Smooth muscle cell (in vitro differentiated cells): ENCODE data around the gene REELD1. TPM values are rescaled to one million over a fixed set of nuclear protein-coding genes. Genes with fewer than 3 reads are reported as not detected.

Experiments used
- DNase-seq: peaks from one replicate; lab custom pipeline; 2025; ENCODE audit not compliant: unreplicated experiment; lab: John Stamatoyannopoulos, UW
- H2AFZ ChIP-seq: fragments of 200-600 bp; sonication (generic); 2 replicates; pipeline ENCODE4 v1.6.0; 2016; ENCODE audit warnings: antibody characterized with exemption, low read depth, mild to moderate bottlenecking
- H3F3A ChIP-seq: fragments of 200-600 bp; sonication (generic); 2 replicates; pipeline ENCODE4 v1.6.0; 2017; ENCODE audit warnings: antibody characterized with exemption, low read depth
- H3K27ac ChIP-seq: fragments of 200-600 bp; sonication (generic); 2 replicates; pipeline ENCODE4 v1.5.1; 2016; ENCODE audit warnings: low read depth, mild to moderate bottlenecking
- H3K27me3 ChIP-seq: fragments of 200-600 bp; sonication (generic); 2 replicates; pipeline ENCODE4 v1.6.1; 2016; ENCODE audit warnings: low read depth, mild to moderate bottlenecking
- H3K36me3 ChIP-seq: fragments of 200-600 bp; sonication (generic); 2 replicates; pipeline ENCODE4 v1.5.1; 2016; ENCODE audit warnings: low read depth
- H3K4me1 ChIP-seq: fragments of 200-600 bp; sonication (generic); 2 replicates; pipeline ENCODE4 v1.5.1; 2016; ENCODE audit warnings: low read depth
- H3K4me2 ChIP-seq: fragments of 200-600 bp; sonication (generic); 2 replicates; pipeline ENCODE4 v1.6.0; 2016; ENCODE audit warnings: mild to moderate bottlenecking
- H3K4me3 ChIP-seq: fragments of 200-600 bp; sonication (generic); 2 replicates; pipeline ENCODE4 v1.5.1; 2016; ENCODE audit warnings: mild to moderate bottlenecking
- H3K79me2 ChIP-seq: fragments of 200-600 bp; sonication (generic); 2 replicates; pipeline ENCODE4 v1.6.0; 2016; ENCODE audit warnings: low read depth, mild to moderate bottlenecking
- H3K9ac ChIP-seq: fragments of 200-600 bp; sonication (generic); 2 replicates; pipeline ENCODE4 v1.6.0; 2016; ENCODE audit warnings: low read depth
- H3K9me3 ChIP-seq: fragments of 200-600 bp; sonication (generic); replicated peaks from 2 replicates; pipeline ENCODE4 v1.5.1; 2016; ENCODE audit warnings: low read depth
- H4K20me1 ChIP-seq: fragments of 200-600 bp; sonication (generic); 2 replicates; pipeline ENCODE4 v1.6.0; 2016; ENCODE audit warnings: low read depth
- WGBS: methylation state at CpG from one replicate; pipeline ENCODE4 v1.1.7; 2016; ENCODE audit warnings: low lambda C conversion rate; 5-methylcytosine and 5-hydroxymethylcytosine counted together
- polyA plus RNA-seq: library from polyadenylated mRNA; unstranded; fragments of >200 nt; fragmentation: Nextera tagmentation; extraction: Ambion mirVana; gene quantifications from 2 replicates; pipeline ENCODE4 v1.2.1, GENCODE V29; 2016
- total RNA-seq: library from RNA; depleted of rRNA; stranded (reverse); fragments of >200 nt; gene quantifications from 2 replicates; pipeline ENCODE4 v1.2.3, GENCODE V29; 2014
- TF ChIP-seq, protein P1 (sequence below): fragments of 200-600 bp; sonication (generic); IDR thresholded peaks from 2 replicates; pipeline ENCODE4 v1.5.1; 2017; ENCODE audit warnings: borderline replicate concordance, mild to moderate bottlenecking, antibody characterized with exemption; ENCODE audit not compliant: insufficient read depth, poor library complexity, severe bottlenecking

REELD1 gene
- total and polyA plus RNA-seq, 2 experiments from 2014 or later: not detected

DNA sequence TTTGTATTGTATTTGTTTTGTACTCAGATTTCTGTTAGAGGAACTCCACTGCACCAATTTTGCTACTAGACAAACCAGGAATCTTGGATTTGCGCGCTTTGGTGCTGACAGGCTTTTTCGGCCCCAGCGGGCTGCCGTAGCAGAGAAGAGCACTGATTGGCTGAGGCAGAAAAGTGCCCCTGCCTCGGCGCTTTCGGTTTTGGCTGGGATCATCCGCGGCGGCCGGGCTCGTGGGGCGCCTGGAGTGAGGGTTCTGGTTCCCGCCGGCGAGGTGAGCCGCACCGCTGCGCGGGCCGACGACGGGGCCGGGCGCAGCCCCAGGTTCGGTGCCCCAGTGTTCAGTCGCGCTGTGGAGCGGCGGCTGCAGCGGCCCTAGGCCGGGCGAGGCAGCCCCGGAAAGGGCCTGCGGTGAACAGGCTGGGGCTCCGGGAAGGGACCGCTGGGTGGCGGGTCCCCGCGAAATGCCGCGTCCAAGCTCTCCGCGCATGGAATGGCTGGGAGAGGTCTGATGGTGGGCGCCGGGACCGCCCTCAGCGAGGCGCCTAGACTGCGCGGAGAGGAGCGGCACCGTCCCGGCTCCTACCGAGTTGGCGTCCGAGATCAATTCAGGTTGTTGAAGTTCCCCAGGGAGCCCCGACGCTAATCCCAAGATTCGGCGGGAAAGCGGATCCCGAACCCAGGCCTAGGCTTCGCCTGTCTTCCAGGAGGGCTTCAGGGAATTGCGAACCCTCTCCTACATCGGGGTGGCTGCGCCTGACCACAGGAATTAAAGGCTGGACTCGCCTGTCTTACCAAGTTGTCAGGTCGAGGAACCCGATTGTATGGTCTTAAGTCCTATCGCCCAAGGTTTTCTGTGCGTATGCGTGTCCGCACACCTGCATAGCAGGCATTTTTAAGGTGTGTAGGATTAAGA, 38.5 kb upstream of the REELD1 start, which contains the start of gene LSM6:
Gene LSM6, plus strand, starts transcription at position 178 of the 913 bp plus-strand sequence. CDS start 7,204 bp downstream, outside the sequence.
- Histone ChIP-seq H3K79me2 (peaks cover 41% of the 10 kb centered on the region), H3K9ac (peak within 1 kb of the TSS; percentile 89)
- under 1% methylated on average over 75 of the region's 75 CpGs for WGBS

DNA sequence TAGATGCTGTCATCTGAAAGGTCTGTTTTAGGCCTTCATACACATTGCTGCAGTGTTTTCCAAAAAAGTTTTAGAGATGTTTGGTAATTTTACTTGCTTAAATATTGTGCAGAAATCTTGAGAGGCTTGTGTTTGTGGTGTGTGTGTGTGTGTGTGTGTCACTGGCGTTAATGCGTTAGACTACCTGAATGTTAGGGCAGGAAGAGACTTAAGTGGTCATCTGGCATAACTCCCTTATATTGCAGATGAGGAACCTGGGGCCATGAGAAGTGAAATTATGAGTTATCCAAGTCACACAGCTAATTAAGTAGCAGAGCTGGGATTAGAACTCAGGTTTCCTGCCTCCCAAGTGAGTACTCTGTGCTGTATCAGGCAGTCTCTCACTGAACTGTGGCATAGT, 37.4 kb upstream of the REELD1 start:
- no peaks in the 10 kb centered on the region for H3K9me3 ChIP-seq
- H3F3A ChIP-seq: no peaks in the 10 kb centered on the region
- peaks cover 10% of the 10 kb centered on the region for H3K4me1 ChIP-seq
- DNase-seq: no peak
- no peak overlapping the region for H2AFZ ChIP-seq
- H4K20me1 ChIP-seq: peaks cover 42% of the 10 kb centered on the region
- 88% methylated on average over 2 of the region's 2 CpGs for WGBS
- peaks cover 52% of the 10 kb centered on the region for H3K79me2 ChIP-seq
- H3K27me3 ChIP-seq: no peaks in the 10 kb centered on the region
- peak overlapping the region; percentile 84 for H3K4me2 ChIP-seq
- H3K36me3 ChIP-seq: no peaks in the 10 kb centered on the region
- H3K9ac ChIP-seq: peak overlapping the region; percentile 89
- TF ChIP-seq, protein P1, sequence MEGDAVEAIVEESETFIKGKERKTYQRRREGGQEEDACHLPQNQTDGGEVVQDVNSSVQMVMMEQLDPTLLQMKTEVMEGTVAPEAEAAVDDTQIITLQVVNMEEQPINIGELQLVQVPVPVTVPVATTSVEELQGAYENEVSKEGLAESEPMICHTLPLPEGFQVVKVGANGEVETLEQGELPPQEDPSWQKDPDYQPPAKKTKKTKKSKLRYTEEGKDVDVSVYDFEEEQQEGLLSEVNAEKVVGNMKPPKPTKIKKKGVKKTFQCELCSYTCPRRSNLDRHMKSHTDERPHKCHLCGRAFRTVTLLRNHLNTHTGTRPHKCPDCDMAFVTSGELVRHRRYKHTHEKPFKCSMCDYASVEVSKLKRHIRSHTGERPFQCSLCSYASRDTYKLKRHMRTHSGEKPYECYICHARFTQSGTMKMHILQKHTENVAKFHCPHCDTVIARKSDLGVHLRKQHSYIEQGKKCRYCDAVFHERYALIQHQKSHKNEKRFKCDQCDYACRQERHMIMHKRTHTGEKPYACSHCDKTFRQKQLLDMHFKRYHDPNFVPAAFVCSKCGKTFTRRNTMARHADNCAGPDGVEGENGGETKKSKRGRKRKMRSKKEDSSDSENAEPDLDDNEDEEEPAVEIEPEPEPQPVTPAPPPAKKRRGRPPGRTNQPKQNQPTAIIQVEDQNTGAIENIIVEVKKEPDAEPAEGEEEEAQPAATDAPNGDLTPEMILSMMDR: no peak
- peak overlapping the region; percentile 93 for H3K4me3 ChIP-seq
- no peak overlapping the region for H3K27ac ChIP-seq

More for the DNA sequence above, 38.5 kb upstream of the REELD1 start, which contains the start of gene LSM6:
- Histone ChIP-seq H3F3A (no peaks in the 10 kb centered on the region), H3K4me2 (peak within 1 kb of the TSS; percentile 84), H3K4me1 (peaks cover 10% of the 10 kb centered on the region), H4K20me1 (peaks cover 31% of the 10 kb centered on the region), H3K9me3 (no peaks in the 10 kb centered on the region), H3K27ac (peak within 1 kb of the TSS; percentile 68), H3K27me3 (no peaks in the 10 kb centered on the region), H3K4me3 (peak within 1 kb of the TSS; percentile 93), H2AFZ (peak within 1 kb of the TSS; percentile 93), H3K36me3 (no peaks in the 10 kb centered on the region)
- peak; percentile 33 for DNase-seq
- TF ChIP-seq, protein P1: no peak

DNA sequence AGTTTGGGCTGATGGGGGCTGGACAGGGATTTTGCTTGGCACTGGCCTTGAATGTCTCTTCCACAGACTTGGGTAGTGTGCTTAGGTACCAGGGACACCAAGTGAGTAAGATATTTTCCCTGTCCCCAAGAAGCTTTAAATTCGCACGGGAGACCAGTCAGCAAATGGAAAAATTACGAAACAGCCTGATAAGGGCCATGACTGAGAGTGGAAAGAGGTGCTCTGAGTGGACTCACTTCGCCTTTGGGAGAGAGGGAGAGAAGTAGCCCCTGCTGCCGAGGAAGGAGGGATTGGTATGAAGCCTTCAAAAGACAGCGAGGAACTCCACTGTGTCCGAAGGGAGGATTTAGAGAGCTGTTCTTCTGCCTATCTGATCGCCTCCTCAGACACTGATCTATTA, 36.2 kb upstream of the REELD1 start:
- no peak overlapping the region for H3K9ac ChIP-seq
- no peaks in the 10 kb centered on the region for H3K9me3 ChIP-seq
- no peaks in the 10 kb centered on the region for H3F3A ChIP-seq
- TF ChIP-seq, protein P1: no peak
- H3K36me3 ChIP-seq: no peaks in the 10 kb centered on the region
- H3K4me3 ChIP-seq: no peak overlapping the region
- no peak for DNase-seq
- H3K4me1 ChIP-seq: peaks cover 10% of the 10 kb centered on the region
- H3K27ac ChIP-seq: no peak overlapping the region
- H3K79me2 ChIP-seq: peaks cover 61% of the 10 kb centered on the region
- peaks cover 55% of the 10 kb centered on the region for H4K20me1 ChIP-seq
- 72% methylated on average over 8 of the region's 8 CpGs for WGBS
- H3K27me3 ChIP-seq: no peaks in the 10 kb centered on the region
- no peak overlapping the region for H3K4me2 ChIP-seq
- H2AFZ ChIP-seq: no peak overlapping the region
